Heart left ventricle (tissue), 16 donors: ENCODE data around the gene MARCHF2. TPM values are rescaled to one million over a fixed set of nuclear protein-coding genes. Genes with fewer than 3 reads are reported as not detected.
"Not testable (repeated sequence)": the region's sequence is repeated elsewhere in the genome, so short reads cannot be mapped to it uniquely, and the experiment has no call there.

Experiments
- ATAC-seq, 4 donors: fragments of 200-7000 bp; cut with Tn5 transposase; one replicate each; pipeline ENCODE4 v1.9.1; 2020 to 2022; ENCODE audit warnings: moderate library complexity in 4 of 4, mild to moderate bottlenecking in 3 of 4, moderate number of reproducible peaks in 1 of 4
- DNase-seq, 5 donors: peaks; one replicate each; pipeline ENCODE4 v3.0.0-alpha.2; 2020
- H3K27ac ChIP-seq, 12 donors: fragments of 200-600 bp; sonication (generic) in 4 of 12; one replicate each; pipeline versions ENCODE4 v1.5.0 to v1.8.0; 2016 to 2022; ENCODE audit warnings: mild to moderate bottlenecking in 2 of 12
- H3K27me3 ChIP-seq, 9 donors: fragments of 200-600 bp; sonication (generic) in 2 of 9; one replicate each; pipeline versions ENCODE4 v1.5.1 to v1.8.0; 2016 to 2022; ENCODE audit warnings: mild to moderate bottlenecking in 3 of 9
- H3K36me3 ChIP-seq, 9 donors: fragments of 200-600 bp; sonication (generic) in 2 of 9; one replicate each; pipeline versions ENCODE4 v1.5.0 to v1.8.0; 2018 to 2022; ENCODE audit warnings: mild to moderate bottlenecking in 2 of 9
- H3K4me1 ChIP-seq, 12 donors: fragments of 200-600 bp; sonication (generic) in 4 of 12; one replicate each; pipeline versions ENCODE4 v1.5.0 to v1.8.0; 2016 to 2022; ENCODE audit warnings: mild to moderate bottlenecking in 3 of 12
- H3K4me3 ChIP-seq, 12 donors: fragments of 200-600 bp; sonication (generic) in 4 of 12; one replicate each; pipeline versions ENCODE4 v1.5.0 to v1.8.0; 2017 to 2022; ENCODE audit warnings: mild to moderate bottlenecking in 9 of 12, moderate library complexity in 4 of 12
- H3K9me3 ChIP-seq, 12 donors: fragments of 200-600 bp; sonication (generic) in 4 of 12; one replicate each; pipeline versions ENCODE4 v1.5.0 to v1.8.0; 2016 to 2022; ENCODE audit warnings: mild to moderate bottlenecking in 1 of 12
- CTCF ChIP-seq, 12 donors: fragments of 200-600 bp; sonication (generic) in 4 of 12; IDR thresholded peaks; one replicate each; pipeline versions ENCODE4 v1.5.0 to v1.8.0; 2018 to 2022; ENCODE audit warnings: antibody characterized with exemption in 12 of 12, mild to moderate bottlenecking in 5 of 12
- POLR2A ChIP-seq, 2 donors: fragments of 450-650 bp; IDR thresholded peaks; one replicate each; pipeline ENCODE4 v1.6.1; 2017; ENCODE audit warnings: antibody characterized with exemption in 2 of 2, mild to moderate bottlenecking in 2 of 2, moderate library complexity in 2 of 2
- WGBS, 4 donors: extraction: QIAGEN DNeasy Blood & Tissue Kit in 2 of 4; methylation state at CpG; one replicate each; pipeline versions ENCODE4 v1.1.5 to v1.1.7; 2013 to 2018; 5-methylcytosine and 5-hydroxymethylcytosine counted together
- intact Hi-C, 10 donors: fragments of 100-400 bp; cut with DNase I; formaldehyde crosslinking; loops; one replicate each; pipeline versions ENCODE4 v1.11.1 to v1.14.2; 2022
- polyA plus RNA-seq, 2 donors: library from polyadenylated mRNA; stranded (reverse); fragments of 200-250 nt; gene quantifications; one replicate each; pipeline ENCODE4 v1.2.3, GENCODE V29; 2013
- total RNA-seq, 9 donors: library from RNA; depleted of rRNA in 2 of 9; stranded (reverse); fragments of >200 nt in 2 of 9; fragmentation: NEBNext Ultra II Directional in 3 of 9; extraction: Animal tissue kit (Norgen Biotek cat#: 25700) in 3 of 9; gene quantifications; one replicate each; pipeline versions ENCODE4 v1.1.0 to v1.2.4, GENCODE V29; 2016 to 2023
- donor health status: ischemic (EF 13 %, LVEDD 7.1; RV severe dilation, severe dysfunction).
- donor health status: healthy with polysubstance abuse.
- donor health status: DM: no; HTN: yes; CAD: no.
- donor health status: DM: no; HTN: no; CAD: no.
- donor health status: ischemic (EF 25% LVEDD 6.9; RV normal size, moderate dysfunction).
- donor health status: ischemic (EF 25% LVEDD 5.7; RV mildly dilated, moderate dysfunction).
- donor health status: healthy.
- donor health status: DM: yes; HTN: yes; CAD: no.
- donor health status: ischemic (EF 35%, LVEDD 5.7; RV mildly dilated, moderate dysfunction).
- donor health status: nonischemic (EF 11% LVEDD 7.7; RV severe dilation, severe dysfunction).
- donor health status: DM: yes; HTN: yes; CAD: no.
- donor health status: PGD.
- donor health status: ischemic (EF 29% LVEDD 5.4; RV normal size, mild dysfunction).
- donor health status: nonischemic (EF 23%, LVEDD 6.1; RV moderate dilation, normal function).

Gene MARCHF2
- total and polyA plus RNA-seq, 11 donors: 50.7 to 308 (median 82.0) TPM

GRCh38 chr19:8421484-8422461 is 8.7 kb downstream of the MARCHF2 start:
- peaks cover 6 to 48% (median 38%) of the 10 kb centered on the region in 12 donors for H3K4me1 ChIP-seq
- no peak for TF ChIP-seq CTCF (IDR thresholded peaks at IDR 0.05)
- no peak for TF ChIP-seq POLR2A (IDR thresholded peaks at IDR 0.05)
- peaks cover 0 to 36% (median 20%) of the 10 kb centered on the region in 9 donors for H3K36me3 ChIP-seq
- no peaks in the 10 kb centered on the region for H3K9me3 ChIP-seq
- intact Hi-C loops: no loop called here
- H3K4me3 ChIP-seq: no peak overlapping the region
- H3K27me3 ChIP-seq: no peaks in the 10 kb centered on the region
- no peak for ATAC-seq
- H3K27ac ChIP-seq: no peak overlapping the region
- DNase-seq: no peak
- 91 to 95% (median 93%) methylated on average over 21 to 28 of the region's 28 CpGs for WGBS, 4 donors

- no peaks in the 10 kb centered on the region for H3K9me3 ChIP-seq
- DNase-seq (peak; percentile 93 to 97 (median 94)), ATAC-seq (peak; percentile 95 to 98 (median 96))
- WGBS, 4 donors: 26 to 47% (median 33%) methylated on average over 9 of the region's 9 CpGs
- no peaks in the 10 kb centered on the region for H3K27me3 ChIP-seq
- H3K27ac ChIP-seq: peak overlapping the region; percentile 75 to 98 (median 89)
- TF ChIP-seq CTCF (IDR thresholded peaks at IDR 0.05) (no peak), POLR2A (IDR thresholded peaks at IDR 0.05) (no peak)
- peaks cover 6 to 28% (median 19%) of the 10 kb centered on the region in 12 donors for H3K4me1 ChIP-seq
- intact Hi-C loops: no loop called here
- peaks cover 0 to 51% (median 28%) of the 10 kb centered on the region in 9 donors for H3K36me3 ChIP-seq
- H3K4me3 ChIP-seq: peak overlapping the region in 8 of 12 donors; percentile 3 to 41 (median 19)
These were observed 10.7 kb downstream of the MARCHF2 start for GRCh38 chr19:8423817-8424223.

- intact Hi-C loops, ATAC-seq, H3K9me3 ChIP-seq, DNase-seq, H3K4me3 ChIP-seq, H3K27me3 ChIP-seq: not testable (repeated sequence)
- Histone ChIP-seq H3K36me3 (peaks cover 0 to 61% (median 35%) of the 10 kb centered on the region in 9 donors), H3K27ac (peak overlapping the region in 3 of 12 donors; percentile 68 to 92 (median 89)), H3K4me1 (peaks cover 6 to 25% (median 18%) of the 10 kb centered on the region in 12 donors)
- WGBS, 4 donors: 92 to 96% (median 95%) methylated on average over 6 of the region's 6 CpGs
These were observed 12.2 kb downstream of the MARCHF2 start for GRCh38 chr19:8425331-8425730.

GRCh38 chr19:8426283-8426682 is 13.2 kb downstream of the MARCHF2 start:
- no peak for ATAC-seq
- Histone ChIP-seq H3K4me3 (no peak overlapping the region), H3K36me3 (peaks cover 0 to 64% (median 44%) of the 10 kb centered on the region in 9 donors), H3K27me3 (no peaks in the 10 kb centered on the region), H3K4me1 (peaks cover 6 to 25% (median 18%) of the 10 kb centered on the region in 12 donors), H3K9me3 (no peaks in the 10 kb centered on the region), H3K27ac (no peak overlapping the region)
- 95 to 97% (median 96%) methylated on average over 5 to 7 of the region's 7 CpGs for WGBS, 4 donors
- intact Hi-C loops: no loop called here
- TF ChIP-seq CTCF (IDR thresholded peaks at IDR 0.05) (no peak), POLR2A (IDR thresholded peaks at IDR 0.05) (no peak)
- no peak for DNase-seq
